Measurements from ENCODE around the gene TPI1. TPM values are rescaled to one million over a fixed set of nuclear protein-coding genes. Genes with fewer than 3 reads are reported as not detected.

TPI1 gene
- total and polyA plus RNA-seq, 2 donors (not counting 3 experiments of a cell fraction or from before 2014, with no cell fraction given): 643 to 1,816 TPM

- dilution Hi-C loops (cut with MboI; ENCODE audit: extremely low pct_ligation_motif_present, low sequenced_read_pairs) (no loop called here), intact Hi-C loops (cut with micrococcal nuclease) (no loop called here)
- H2AFZ ChIP-seq (ENCODE audit: low read depth, low read length): no peak overlapping the region
- H3K4me1 ChIP-seq (ENCODE audit: control insufficient read depth, extremely low read depth, insufficient read depth, low read length): peaks cover 3% of the 10 kb centered on the region
- no peaks in the 10 kb centered on the region for H3K79me2 ChIP-seq (ENCODE audit: control insufficient read depth, insufficient read depth, low read length)
- no peaks in the 10 kb centered on the region for H3K36me3 ChIP-seq (ENCODE audit: control insufficient read depth in 2 of 2, extremely low read depth in 1 of 2, insufficient read depth in 2 of 2, low read length in 2 of 2)
- H3K9me1 ChIP-seq (replicated peaks; ENCODE audit: control insufficient read depth, extremely low read depth, insufficient read depth, low read length): no peaks in the 10 kb centered on the region
- BruUV-seq (replicated peaks): no TSS peak
- ChIA-PET POLR2A (no interaction called here), CTCF (interaction anchor here (1.1 to 2.6 kb wide), 4 partner anchors 8 to 30 kb away, joined by 4 to 8 read pairs (median 6); partner anchors contain the start of gene SPSB2)
- DNase-seq (ENCODE audit: low read depth, low spot score) (no peak), FAIRE-seq (peak; percentile 4)
- H3K27ac ChIP-seq (ENCODE audit: insufficient read depth, low read depth, low read length): no peak overlapping the region
- no peak overlapping the region for H3K4me3 ChIP-seq (replicated peaks in 1 of 3; ENCODE audit: insufficient read depth in 1 of 3, low read depth in 1 of 3, low read length in 3 of 3)
- H3K4me2 ChIP-seq (ENCODE audit: insufficient read depth, low read length): no peak overlapping the region
- H3K9ac ChIP-seq (replicated peaks; ENCODE audit: extremely low read depth, insufficient read depth, low read length): no peak overlapping the region
- H4K20me1 ChIP-seq (replicated peaks; ENCODE audit: control insufficient read depth, extremely low read depth, insufficient read depth, low read length): no peaks in the 10 kb centered on the region
- H3K9me3 ChIP-seq (replicated peaks; ENCODE audit: control insufficient read depth, insufficient read depth, low read length): no peaks in the 10 kb centered on the region
- H3K27me3 ChIP-seq (ENCODE audit: control insufficient read depth in 2 of 2, insufficient read depth in 2 of 2, low read length in 2 of 2): no peaks in the 10 kb centered on the region
- TF ChIP-seq FOS (IDR thresholded peaks at IDR 0.05; ENCODE audit: borderline replicate concordance, insufficient read depth, low read length) (no peak), POLR2A (IDR thresholded peaks at IDR 0.05; ENCODE audit: low read depth, low read length) (no peak), JUN (IDR thresholded peaks at IDR 0.05; ENCODE audit: borderline replicate concordance, insufficient read depth, insufficient read length, low read depth) (no peak), POLR2AphosphoS5 (IDR thresholded peaks at IDR 0.05; ENCODE audit: insufficient read depth, low read depth, low read length) (no peak), EZH2 (IDR thresholded peaks at IDR 0.05; ENCODE audit: borderline replicate concordance, low read depth, low read length, severe bottlenecking) (no peak)
- TF ChIP-seq, protein P1, sequence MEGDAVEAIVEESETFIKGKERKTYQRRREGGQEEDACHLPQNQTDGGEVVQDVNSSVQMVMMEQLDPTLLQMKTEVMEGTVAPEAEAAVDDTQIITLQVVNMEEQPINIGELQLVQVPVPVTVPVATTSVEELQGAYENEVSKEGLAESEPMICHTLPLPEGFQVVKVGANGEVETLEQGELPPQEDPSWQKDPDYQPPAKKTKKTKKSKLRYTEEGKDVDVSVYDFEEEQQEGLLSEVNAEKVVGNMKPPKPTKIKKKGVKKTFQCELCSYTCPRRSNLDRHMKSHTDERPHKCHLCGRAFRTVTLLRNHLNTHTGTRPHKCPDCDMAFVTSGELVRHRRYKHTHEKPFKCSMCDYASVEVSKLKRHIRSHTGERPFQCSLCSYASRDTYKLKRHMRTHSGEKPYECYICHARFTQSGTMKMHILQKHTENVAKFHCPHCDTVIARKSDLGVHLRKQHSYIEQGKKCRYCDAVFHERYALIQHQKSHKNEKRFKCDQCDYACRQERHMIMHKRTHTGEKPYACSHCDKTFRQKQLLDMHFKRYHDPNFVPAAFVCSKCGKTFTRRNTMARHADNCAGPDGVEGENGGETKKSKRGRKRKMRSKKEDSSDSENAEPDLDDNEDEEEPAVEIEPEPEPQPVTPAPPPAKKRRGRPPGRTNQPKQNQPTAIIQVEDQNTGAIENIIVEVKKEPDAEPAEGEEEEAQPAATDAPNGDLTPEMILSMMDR (IDR thresholded peaks at IDR 0.05; ENCODE audit: extremely low read depth in 1 of 2, insufficient read depth in 1 of 2, low read depth in 1 of 2, low read length in 2 of 2): no peak
- TF ChIP-seq, protein P2, sequence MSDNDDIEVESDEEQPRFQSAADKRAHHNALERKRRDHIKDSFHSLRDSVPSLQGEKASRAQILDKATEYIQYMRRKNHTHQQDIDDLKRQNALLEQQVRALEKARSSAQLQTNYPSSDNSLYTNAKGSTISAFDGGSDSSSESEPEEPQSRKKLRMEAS (IDR thresholded peaks at IDR 0.05; ENCODE audit: insufficient read depth, insufficient read length): no peak
Observed at GRCh38 chr12:6899427-6899826, 32.1 kb downstream of the TPI1 start.
